Neural progenitor cell (in vitro differentiated cells): ENCODE measurements around the gene PLA2G4F. TPM values are rescaled to one million over a fixed set of nuclear protein-coding genes. Genes with fewer than 3 reads are reported as not detected.

Experiments
- DNase-seq: peaks from one replicate; pipeline ENCODE4 v3.0.0-alpha.2; 2016; ENCODE audit warnings: low spot score
- H2AFZ ChIP-seq: fragments of 200-600 bp; sonication (generic); replicated peaks from 2 replicates; pipeline ENCODE4 v1.6.1; 2016; ENCODE audit warnings: antibody characterized with exemption
- H3F3A ChIP-seq: fragments of 200-600 bp; sonication (generic); 2 replicates; pipeline ENCODE4 v1.6.1; 2016; ENCODE audit warnings: antibody characterized with exemption, low read depth
- H3K27ac ChIP-seq: fragments of 200-600 bp; sonication (generic); 2 replicates; pipeline ENCODE4 v1.5.1; 2016; ENCODE audit warnings: mild to moderate bottlenecking
- H3K27me3 ChIP-seq: fragments of 200-600 bp; sonication (generic); 2 replicates; pipeline ENCODE4 v1.6.1; 2016; ENCODE audit warnings: mild to moderate bottlenecking, moderate library complexity
- H3K36me3 ChIP-seq: fragments of 200-600 bp; sonication (generic); 2 replicates; pipeline ENCODE4 v1.5.1; 2016
- H3K4me1 ChIP-seq: fragments of 200-600 bp; sonication (generic); 2 replicates; pipeline ENCODE4 v1.6.1; 2016; ENCODE audit warnings: mixed run types
- H3K4me2 ChIP-seq: fragments of 200-600 bp; sonication (generic); 2 replicates; pipeline ENCODE4 v1.6.1; 2016
- H3K4me3 ChIP-seq: fragments of 200-600 bp; sonication (generic); 2 replicates; pipeline ENCODE4 v1.5.1; 2016
- H3K79me2 ChIP-seq: fragments of 200-600 bp; sonication (generic); 2 replicates; pipeline ENCODE4 v1.6.1; 2016; ENCODE audit warnings: low read depth
- H3K9ac ChIP-seq: fragments of 200-600 bp; sonication (generic); 2 replicates; pipeline ENCODE4 v1.6.1; 2016
- H3K9me3 ChIP-seq: fragments of 200-600 bp; sonication (generic); 2 replicates; pipeline ENCODE4 v1.5.1; 2016; ENCODE audit warnings: low read depth
- H4K20me1 ChIP-seq: fragments of 200-600 bp; sonication (generic); 2 replicates; pipeline ENCODE4 v1.6.1; 2016; ENCODE audit warnings: low read depth
- H3K27ac Mint-ChIP-seq: 3 replicates; pipeline ENCODE4 v1.8.0; 2021; ENCODE audit warnings: mixed read lengths
- H3K27me3 Mint-ChIP-seq: 2 replicates; pipeline ENCODE4 v1.8.0; 2022; ENCODE audit warnings: low read depth, mild to moderate bottlenecking, inconsistent platforms, moderate library complexity, mixed read lengths; ENCODE audit not compliant: insufficient read depth
- H3K36me3 Mint-ChIP-seq: 3 replicates; pipeline ENCODE4 v1.8.0; 2021; ENCODE audit warnings: mixed read lengths
- H3K4me1 Mint-ChIP-seq: 3 replicates; pipeline ENCODE4 v1.8.0; 2021; ENCODE audit warnings: mixed read lengths
- H3K4me3 Mint-ChIP-seq: 3 replicates; pipeline ENCODE4 v1.8.0; 2021; ENCODE audit warnings: mild to moderate bottlenecking, moderate library complexity, mixed read lengths
- H3K9me3 Mint-ChIP-seq: 3 replicates; pipeline ENCODE4 v1.8.0; 2020; ENCODE audit warnings: mixed read lengths
- EZH2 ChIP-seq: fragments of 200-600 bp; sonication (generic); IDR thresholded peaks from 2 replicates; pipeline ENCODE4 v1.6.1; 2017; ENCODE audit warnings: antibody characterized with exemption, mild to moderate bottlenecking, moderate library complexity
- EZH2phosphoT487 ChIP-seq: fragments of 200-600 bp; sonication (generic); IDR thresholded peaks from 2 replicates; pipeline ENCODE4 v1.6.1; 2017; ENCODE audit warnings: antibody characterized with exemption
- total RNA-seq: library from RNA; depleted of rRNA; stranded (reverse); fragments of >200 nt; gene quantifications from 2 replicates; pipeline ENCODE4 v1.2.3, GENCODE V29; 2015; ENCODE audit warnings: low replicate concordance
- TF ChIP-seq, protein P1 (sequence below): fragments of 200-600 bp; sonication (generic); IDR thresholded peaks from 2 replicates; pipeline ENCODE4 v1.5.1; 2017; ENCODE audit warnings: antibody characterized with exemption, mild to moderate bottlenecking

The PLA2G4F gene
- total RNA-seq, 1 donor from 2014 or later, result not detected

DNA sequence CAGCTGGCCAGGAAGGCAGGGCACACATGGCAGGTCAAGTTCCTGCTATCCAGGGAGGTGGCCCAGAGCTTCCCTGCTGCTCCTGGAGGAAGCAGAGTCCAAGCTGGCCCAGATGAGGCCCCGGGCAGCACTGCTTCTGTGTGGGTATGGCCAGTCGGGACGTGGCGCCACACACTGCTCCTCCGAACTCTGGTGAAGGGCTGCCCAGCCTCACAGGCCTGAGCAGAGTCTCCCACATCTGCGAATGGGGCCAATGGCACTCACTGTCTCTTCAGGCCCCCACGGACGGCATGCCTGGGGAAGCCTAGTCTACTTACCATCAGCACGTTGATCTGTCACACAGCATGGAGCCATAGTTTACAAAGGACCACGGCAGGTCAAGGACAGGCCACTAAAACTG, 2.5 kb upstream of the PLA2G4F start:
- peaks cover 4% of the 10 kb centered on the region for H3K27me3 Mint-ChIP-seq
- TF ChIP-seq, protein P1, sequence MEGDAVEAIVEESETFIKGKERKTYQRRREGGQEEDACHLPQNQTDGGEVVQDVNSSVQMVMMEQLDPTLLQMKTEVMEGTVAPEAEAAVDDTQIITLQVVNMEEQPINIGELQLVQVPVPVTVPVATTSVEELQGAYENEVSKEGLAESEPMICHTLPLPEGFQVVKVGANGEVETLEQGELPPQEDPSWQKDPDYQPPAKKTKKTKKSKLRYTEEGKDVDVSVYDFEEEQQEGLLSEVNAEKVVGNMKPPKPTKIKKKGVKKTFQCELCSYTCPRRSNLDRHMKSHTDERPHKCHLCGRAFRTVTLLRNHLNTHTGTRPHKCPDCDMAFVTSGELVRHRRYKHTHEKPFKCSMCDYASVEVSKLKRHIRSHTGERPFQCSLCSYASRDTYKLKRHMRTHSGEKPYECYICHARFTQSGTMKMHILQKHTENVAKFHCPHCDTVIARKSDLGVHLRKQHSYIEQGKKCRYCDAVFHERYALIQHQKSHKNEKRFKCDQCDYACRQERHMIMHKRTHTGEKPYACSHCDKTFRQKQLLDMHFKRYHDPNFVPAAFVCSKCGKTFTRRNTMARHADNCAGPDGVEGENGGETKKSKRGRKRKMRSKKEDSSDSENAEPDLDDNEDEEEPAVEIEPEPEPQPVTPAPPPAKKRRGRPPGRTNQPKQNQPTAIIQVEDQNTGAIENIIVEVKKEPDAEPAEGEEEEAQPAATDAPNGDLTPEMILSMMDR, result no peak
- TF ChIP-seq EZH2phosphoT487 (no peak), EZH2 (no peak)
- no peak overlapping the region for H3K27ac ChIP-seq
- H3K9me3 Mint-ChIP-seq, result no peaks in the 10 kb centered on the region
- H3K79me2 ChIP-seq, result no peaks in the 10 kb centered on the region
- H3K4me3 Mint-ChIP-seq, result no peak overlapping the region
- no peak for DNase-seq
- peaks cover 3% of the 10 kb centered on the region for H3K36me3 ChIP-seq
- H3K4me2 ChIP-seq, result no peak overlapping the region
- peaks cover 6% of the 10 kb centered on the region for H3K4me1 Mint-ChIP-seq
- H3K9me3 ChIP-seq, result no peaks in the 10 kb centered on the region
- no peaks in the 10 kb centered on the region for H4K20me1 ChIP-seq
- no peak overlapping the region for H3K27ac Mint-ChIP-seq
- H3K4me3 ChIP-seq, result no peak overlapping the region
- H3K9ac ChIP-seq, result no peak overlapping the region
- H3F3A ChIP-seq, result no peaks in the 10 kb centered on the region
- no peak overlapping the region for H2AFZ ChIP-seq
- peaks cover 23% of the 10 kb centered on the region for H3K36me3 Mint-ChIP-seq
- no peaks in the 10 kb centered on the region for H3K27me3 ChIP-seq
- H3K4me1 ChIP-seq, result no peaks in the 10 kb centered on the region

GRCh38 chr15:42157981-42158765, 1.7 kb upstream of the PLA2G4F start:
- Mint-ChIP-seq H3K4me3 (no peak overlapping the region), H3K27me3 (peaks cover 4% of the 10 kb centered on the region), H3K9me3 (no peaks in the 10 kb centered on the region), H3K36me3 (peaks cover 23% of the 10 kb centered on the region), H3K27ac (no peak overlapping the region), H3K4me1 (peaks cover 6% of the 10 kb centered on the region)
- DNase-seq, result no peak
- TF ChIP-seq EZH2phosphoT487 (no peak), EZH2 (no peak)
- TF ChIP-seq, protein P1, result no peak
- H4K20me1 ChIP-seq, result no peaks in the 10 kb centered on the region
- H3K79me2 ChIP-seq, result no peaks in the 10 kb centered on the region
- no peak overlapping the region for H2AFZ ChIP-seq
- no peak overlapping the region for H3K4me3 ChIP-seq
- no peak overlapping the region for H3K27ac ChIP-seq
- no peaks in the 10 kb centered on the region for H3K4me1 ChIP-seq
- no peaks in the 10 kb centered on the region for H3K9me3 ChIP-seq
- H3F3A ChIP-seq, result no peaks in the 10 kb centered on the region
- no peaks in the 10 kb centered on the region for H3K27me3 ChIP-seq
- no peak overlapping the region for H3K4me2 ChIP-seq
- no peak overlapping the region for H3K9ac ChIP-seq
- no peaks in the 10 kb centered on the region for H3K36me3 ChIP-seq

DNA sequence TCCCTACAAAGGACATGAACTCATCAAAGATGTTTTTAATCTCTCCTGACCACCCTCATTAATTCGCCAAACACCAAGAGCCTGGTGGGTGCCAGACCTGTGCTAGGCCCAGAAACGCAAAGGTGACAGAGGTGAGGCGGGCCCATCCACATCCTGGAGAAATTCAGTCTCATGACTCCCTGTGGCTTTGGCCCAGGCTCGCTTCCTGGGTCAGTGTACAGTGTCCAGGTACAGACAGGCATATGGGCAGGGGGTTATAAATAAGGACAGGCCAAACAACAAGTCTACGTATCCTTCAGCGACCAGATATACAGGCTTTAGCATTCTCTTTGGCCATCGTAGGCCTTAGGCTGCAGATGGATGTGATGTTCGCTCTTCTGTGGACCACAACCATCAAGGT, 945 bp upstream of the PLA2G4F start:
- no peaks in the 10 kb centered on the region for H3K79me2 ChIP-seq
- H3K9me3 Mint-ChIP-seq, result no peaks in the 10 kb centered on the region
- no peaks in the 10 kb centered on the region for H3K4me1 ChIP-seq
- H3K4me2 ChIP-seq, result no peak overlapping the region
- H3K27ac ChIP-seq, result no peak overlapping the region
- no peak overlapping the region for H2AFZ ChIP-seq
- no peak overlapping the region for H3K4me3 Mint-ChIP-seq
- no peak overlapping the region for H3K4me3 ChIP-seq
- peaks cover 18% of the 10 kb centered on the region for H3K36me3 Mint-ChIP-seq
- H3K4me1 Mint-ChIP-seq, result peaks cover 6% of the 10 kb centered on the region
- TF ChIP-seq, protein P1, result no peak
- TF ChIP-seq EZH2phosphoT487, result no peak
- no peak for TF ChIP-seq EZH2
- H4K20me1 ChIP-seq, result no peaks in the 10 kb centered on the region
- H3K27ac Mint-ChIP-seq, result no peak overlapping the region
- peaks cover 7% of the 10 kb centered on the region for H3K27me3 Mint-ChIP-seq
- no peak overlapping the region for H3K9ac ChIP-seq
- H3K9me3 ChIP-seq, result no peaks in the 10 kb centered on the region
- DNase-seq, result no peak
- H3F3A ChIP-seq, result no peaks in the 10 kb centered on the region
- no peaks in the 10 kb centered on the region for H3K36me3 ChIP-seq
- no peaks in the 10 kb centered on the region for H3K27me3 ChIP-seq
